Measurements from ENCODE around the gene ERMP1. TPM values are rescaled to one million over a fixed set of nuclear protein-coding genes. Genes with fewer than 3 reads are reported as not detected.

Gene ERMP1
- total and polyA plus RNA-seq, 2 experiments from 2014 or later: 15.9 to 22.4 TPM

GRCh38 chr9:5869315-5870019, 36.5 kb upstream of the ERMP1 start:
- H3K4me2 ChIP-seq: no peak overlapping the region
- H3K4me1 ChIP-seq (ENCODE audit: insufficient read depth): peaks cover 8% of the 10 kb centered on the region
- no peak overlapping the region for H2AFZ ChIP-seq
- DNase-seq (ENCODE audit: low spot score): no peak
- H4K20me1 ChIP-seq (ENCODE audit: insufficient read depth, poor library complexity, severe bottlenecking): no peaks in the 10 kb centered on the region
- WGBS (ENCODE audit: low lambda C conversion rate, missing lambda C conversion rate): 64% methylated on average over 3 of the region's 3 CpGs
- no peaks in the 10 kb centered on the region for H3K27me3 ChIP-seq
- H3K79me2 ChIP-seq: no peaks in the 10 kb centered on the region
- no peak for TF ChIP-seq EZH2 (IDR thresholded peaks at IDR 0.05; ENCODE audit: borderline replicate concordance)
- no peak for TF ChIP-seq EZH2phosphoT487 (IDR thresholded peaks at IDR 0.05; ENCODE audit: low read depth, severe bottlenecking, unreplicated experiment)
- peak; percentile 20 for TF ChIP-seq CTCF (IDR thresholded peaks at IDR 0.05; ENCODE audit: poor library complexity)
- H3K36me3 ChIP-seq (replicated peaks; ENCODE audit: insufficient read depth, low read depth): no peaks in the 10 kb centered on the region
- H3K9me3 ChIP-seq (ENCODE audit: low read depth): no peaks in the 10 kb centered on the region
- no peak overlapping the region for H3K4me3 ChIP-seq
- no peak overlapping the region for H3K27ac ChIP-seq
- H3K9me2 ChIP-seq (replicated peaks; ENCODE audit: insufficient read depth): no peaks in the 10 kb centered on the region

GRCh38 chr9:5868235-5868634, 35.3 kb upstream of the ERMP1 start:
- WGBS (ENCODE audit: low lambda C conversion rate, missing lambda C conversion rate): 66% methylated on average over 9 of the region's 9 CpGs
- Histone ChIP-seq H3K9me3 (ENCODE audit: low read depth) (no peaks in the 10 kb centered on the region), H3K9me2 (replicated peaks; ENCODE audit: insufficient read depth) (no peaks in the 10 kb centered on the region), H3K36me3 (replicated peaks; ENCODE audit: insufficient read depth, low read depth) (no peaks in the 10 kb centered on the region), H4K20me1 (ENCODE audit: insufficient read depth, poor library complexity, severe bottlenecking) (no peaks in the 10 kb centered on the region), H2AFZ (no peak overlapping the region), H3K4me3 (no peak overlapping the region), H3K27ac (no peak overlapping the region), H3K4me2 (no peak overlapping the region), H3K27me3 (no peaks in the 10 kb centered on the region), H3K4me1 (ENCODE audit: insufficient read depth) (peaks cover 8% of the 10 kb centered on the region), H3K79me2 (no peaks in the 10 kb centered on the region)
- no peak for TF ChIP-seq EZH2phosphoT487 (IDR thresholded peaks at IDR 0.05; ENCODE audit: low read depth, severe bottlenecking, unreplicated experiment)
- no peak for TF ChIP-seq EZH2 (IDR thresholded peaks at IDR 0.05; ENCODE audit: borderline replicate concordance)
- TF ChIP-seq CTCF (IDR thresholded peaks at IDR 0.05; ENCODE audit: poor library complexity): no peak
- DNase-seq (ENCODE audit: low spot score): no peak

DNA sequence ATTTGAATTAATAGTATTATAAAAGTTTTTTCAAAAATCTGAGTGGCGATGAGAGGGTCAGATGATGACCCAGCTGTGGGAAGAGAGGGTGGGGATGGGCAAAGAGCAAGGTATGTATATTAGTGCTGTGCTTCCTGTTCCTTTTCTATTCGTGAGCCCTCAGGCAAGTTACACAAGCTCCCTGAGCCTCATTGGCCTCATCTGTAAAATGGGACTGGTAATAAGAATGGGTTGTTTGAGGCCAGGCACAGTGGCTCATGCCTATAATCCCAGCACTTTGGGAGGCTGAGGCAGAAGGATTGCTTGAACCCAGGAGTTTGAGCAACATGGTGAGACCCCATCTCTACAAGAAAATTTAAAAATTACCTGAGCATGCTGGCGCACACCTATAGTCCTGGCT, 33.8 kb upstream of the ERMP1 start:
- 96% methylated on average over 3 of the region's 3 CpGs for WGBS (ENCODE audit: low lambda C conversion rate, missing lambda C conversion rate)

More for the DNA sequence above, 33.8 kb upstream of the ERMP1 start:
- Histone ChIP-seq H3K79me2 (no peaks in the 10 kb centered on the region), H3K36me3 (replicated peaks; ENCODE audit: insufficient read depth, low read depth) (no peaks in the 10 kb centered on the region), H3K4me3 (no peak overlapping the region), H3K9me3 (ENCODE audit: low read depth) (no peaks in the 10 kb centered on the region), H2AFZ (no peak overlapping the region), H3K9me2 (replicated peaks; ENCODE audit: insufficient read depth) (no peaks in the 10 kb centered on the region), H3K4me1 (ENCODE audit: insufficient read depth) (no peaks in the 10 kb centered on the region), H3K4me2 (no peak overlapping the region), H3K27me3 (no peaks in the 10 kb centered on the region), H3K27ac (no peak overlapping the region), H4K20me1 (ENCODE audit: insufficient read depth, poor library complexity, severe bottlenecking) (no peaks in the 10 kb centered on the region)
- TF ChIP-seq EZH2phosphoT487 (IDR thresholded peaks at IDR 0.05; ENCODE audit: low read depth, severe bottlenecking, unreplicated experiment) (no peak), CTCF (IDR thresholded peaks at IDR 0.05; ENCODE audit: poor library complexity) (no peak), EZH2 (IDR thresholded peaks at IDR 0.05; ENCODE audit: borderline replicate concordance) (no peak)
- DNase-seq (ENCODE audit: low spot score): no peak

All from hepatocyte (in vitro differentiated cells).